ENCODE data around the gene AHCTF1.
"Not testable (repeated sequence)": the region's sequence is repeated elsewhere in the genome, so short reads cannot be mapped to it uniquely, and the experiment has no call there.

DNA sequence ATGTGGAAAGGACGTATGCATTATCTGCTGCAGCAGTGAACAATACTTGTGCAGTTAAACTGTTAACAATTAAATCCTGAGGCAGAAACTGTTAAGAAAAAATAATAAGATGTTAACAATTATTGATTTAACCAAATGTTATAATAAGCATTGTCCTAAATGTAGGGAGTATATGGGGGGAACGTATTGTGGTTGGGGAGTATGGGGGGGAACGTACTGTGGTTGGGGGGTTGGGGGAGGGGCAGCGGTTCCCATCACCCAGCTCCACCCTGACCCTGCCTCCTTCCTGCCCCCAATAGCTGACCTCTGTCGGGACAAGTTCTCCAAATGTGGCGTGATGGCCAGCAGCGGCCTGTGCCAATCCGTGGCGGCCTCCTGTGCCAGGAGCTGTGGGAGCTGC, 114.0 kb downstream of the AHCTF1 start:
- TF ChIP-seq, protein P1, sequence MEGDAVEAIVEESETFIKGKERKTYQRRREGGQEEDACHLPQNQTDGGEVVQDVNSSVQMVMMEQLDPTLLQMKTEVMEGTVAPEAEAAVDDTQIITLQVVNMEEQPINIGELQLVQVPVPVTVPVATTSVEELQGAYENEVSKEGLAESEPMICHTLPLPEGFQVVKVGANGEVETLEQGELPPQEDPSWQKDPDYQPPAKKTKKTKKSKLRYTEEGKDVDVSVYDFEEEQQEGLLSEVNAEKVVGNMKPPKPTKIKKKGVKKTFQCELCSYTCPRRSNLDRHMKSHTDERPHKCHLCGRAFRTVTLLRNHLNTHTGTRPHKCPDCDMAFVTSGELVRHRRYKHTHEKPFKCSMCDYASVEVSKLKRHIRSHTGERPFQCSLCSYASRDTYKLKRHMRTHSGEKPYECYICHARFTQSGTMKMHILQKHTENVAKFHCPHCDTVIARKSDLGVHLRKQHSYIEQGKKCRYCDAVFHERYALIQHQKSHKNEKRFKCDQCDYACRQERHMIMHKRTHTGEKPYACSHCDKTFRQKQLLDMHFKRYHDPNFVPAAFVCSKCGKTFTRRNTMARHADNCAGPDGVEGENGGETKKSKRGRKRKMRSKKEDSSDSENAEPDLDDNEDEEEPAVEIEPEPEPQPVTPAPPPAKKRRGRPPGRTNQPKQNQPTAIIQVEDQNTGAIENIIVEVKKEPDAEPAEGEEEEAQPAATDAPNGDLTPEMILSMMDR (IDR thresholded peaks at IDR 0.05; ENCODE audit: borderline replicate concordance, extremely low read depth, low read length, poor library complexity, severe bottlenecking), result not testable (repeated sequence)
- not testable (repeated sequence) for TF ChIP-seq EZH2 (IDR thresholded peaks at IDR 0.05; ENCODE audit: borderline replicate concordance, low read depth, low read length, severe bottlenecking)
